Adrenal gland (tissue), 5 donors: ENCODE results near the gene HSPB1.
A peak's percentile ranks its signal among the peaks of the same experiment; 100 is the strongest.

Source experiments
- POLR2A ChIP-seq, 2 donors: fragments of 450-650 bp; IDR thresholded peaks; one replicate each; pipeline ENCODE4 v1.6.1; 2017; ENCODE audit warnings: antibody characterized with exemption in 2 of 2, mild to moderate bottlenecking in 2 of 2, moderate library complexity in 1 of 2
- TF ChIP-seq, protein P1 (sequence below), 6 experiments: fragments of 450-650 bp in 4 of 6; fragments of 200-600 bp in 2 of 6; sonication (generic) in 1 of 6; IDR thresholded peaks; 1 replicate in 5 of 6; 2 replicates in 1 of 6; pipeline versions ENCODE4 v1.5.1 to v1.8.0; 2016 to 2021; ENCODE audit warnings: antibody characterized with exemption in 6 of 6, mild to moderate bottlenecking in 2 of 6, moderate library complexity in 1 of 6
- donor health status: DM: no; HTN: no; CAD: no.

- TF ChIP-seq, protein P1, sequence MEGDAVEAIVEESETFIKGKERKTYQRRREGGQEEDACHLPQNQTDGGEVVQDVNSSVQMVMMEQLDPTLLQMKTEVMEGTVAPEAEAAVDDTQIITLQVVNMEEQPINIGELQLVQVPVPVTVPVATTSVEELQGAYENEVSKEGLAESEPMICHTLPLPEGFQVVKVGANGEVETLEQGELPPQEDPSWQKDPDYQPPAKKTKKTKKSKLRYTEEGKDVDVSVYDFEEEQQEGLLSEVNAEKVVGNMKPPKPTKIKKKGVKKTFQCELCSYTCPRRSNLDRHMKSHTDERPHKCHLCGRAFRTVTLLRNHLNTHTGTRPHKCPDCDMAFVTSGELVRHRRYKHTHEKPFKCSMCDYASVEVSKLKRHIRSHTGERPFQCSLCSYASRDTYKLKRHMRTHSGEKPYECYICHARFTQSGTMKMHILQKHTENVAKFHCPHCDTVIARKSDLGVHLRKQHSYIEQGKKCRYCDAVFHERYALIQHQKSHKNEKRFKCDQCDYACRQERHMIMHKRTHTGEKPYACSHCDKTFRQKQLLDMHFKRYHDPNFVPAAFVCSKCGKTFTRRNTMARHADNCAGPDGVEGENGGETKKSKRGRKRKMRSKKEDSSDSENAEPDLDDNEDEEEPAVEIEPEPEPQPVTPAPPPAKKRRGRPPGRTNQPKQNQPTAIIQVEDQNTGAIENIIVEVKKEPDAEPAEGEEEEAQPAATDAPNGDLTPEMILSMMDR (IDR thresholded peaks at IDR 0.05): no peak
- peak; percentile 12 to 74 for TF ChIP-seq POLR2A (IDR thresholded peaks at IDR 0.05)
Observed at GRCh38 chr7:76303202-76304147, 1.0 kb downstream of the HSPB1 start.
